Measurements from ENCODE around the gene TTLL9.

Gene TTLL9

DNA sequence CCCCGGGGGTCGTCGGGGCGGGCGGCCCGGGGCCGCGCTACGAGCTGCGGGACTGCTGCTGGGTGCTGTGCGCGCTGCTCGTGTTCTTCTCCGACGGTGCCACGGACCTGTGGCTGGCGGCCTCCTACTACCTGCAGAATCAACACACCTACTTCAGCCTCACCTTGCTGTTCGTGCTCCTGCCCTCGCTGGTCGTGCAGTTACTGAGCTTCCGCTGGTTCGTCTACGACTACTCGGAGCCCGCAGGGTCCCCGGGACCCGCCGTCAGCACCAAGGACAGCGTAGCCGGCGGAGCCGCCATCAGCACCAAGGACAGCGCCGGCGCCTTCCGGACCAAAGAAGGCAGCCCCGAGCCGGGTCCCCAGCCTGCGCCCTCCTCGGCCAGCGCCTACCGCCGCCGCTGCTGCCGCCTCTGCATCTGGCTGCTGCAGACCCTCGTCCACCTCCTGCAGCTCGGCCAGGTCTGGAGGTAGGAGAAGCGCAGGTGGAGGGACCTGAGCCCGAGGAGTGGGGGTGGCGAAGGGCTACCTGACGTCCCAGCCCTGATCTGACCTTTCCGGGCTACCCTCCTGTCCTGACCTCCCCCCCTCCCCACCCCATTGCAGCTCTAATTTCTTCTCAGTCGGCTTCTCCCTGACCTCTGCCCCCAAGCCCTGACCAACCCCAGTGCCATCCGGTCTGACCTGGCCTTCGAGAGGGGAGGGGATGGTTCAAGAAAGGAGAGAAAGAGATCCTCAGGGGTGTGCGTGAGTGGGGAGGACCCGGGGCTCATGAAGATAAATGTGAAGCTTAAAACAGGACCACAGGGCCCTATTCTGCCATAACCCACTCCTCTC, 98.1 kb downstream of the TTLL9 start:
- peak; percentile 23; the same call in 1 of the 2 replicates for TF ChIP-seq NFIC (IDR thresholded peaks at IDR 0.05)
- peak; percentile 90; the same call in 1 of the 2 replicates for TF ChIP-seq ZBTB7A (IDR thresholded peaks at IDR 0.05; ENCODE audit: low read depth)
- no peak for TF ChIP-seq TAF1 (IDR thresholded peaks at IDR 0.05; ENCODE audit: low read depth)
- TF ChIP-seq FOXM1 (IDR thresholded peaks at IDR 0.05; ENCODE audit: borderline replicate concordance, low read depth): no peak
- peak; percentile 79 for TF ChIP-seq YY1 (IDR thresholded peaks at IDR 0.05; ENCODE audit: low read depth)
- TF ChIP-seq TEAD4 (IDR thresholded peaks at IDR 0.05): peak; percentile 43; the same call in 1 of the 2 replicates
- no peak; the same call in 1 of the 2 replicates for TF ChIP-seq RAD21 (IDR thresholded peaks at IDR 0.05; ENCODE audit: low read depth)
- TF ChIP-seq CREB1 (IDR thresholded peaks at IDR 0.05; ENCODE audit: low read depth): no peak
- no peak for TF ChIP-seq CEBPB (IDR thresholded peaks at IDR 0.05)
- TF ChIP-seq, protein P1, sequence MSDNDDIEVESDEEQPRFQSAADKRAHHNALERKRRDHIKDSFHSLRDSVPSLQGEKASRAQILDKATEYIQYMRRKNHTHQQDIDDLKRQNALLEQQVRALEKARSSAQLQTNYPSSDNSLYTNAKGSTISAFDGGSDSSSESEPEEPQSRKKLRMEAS (IDR thresholded peaks at IDR 0.05): peak; percentile 76
- TF ChIP-seq, protein P2, sequence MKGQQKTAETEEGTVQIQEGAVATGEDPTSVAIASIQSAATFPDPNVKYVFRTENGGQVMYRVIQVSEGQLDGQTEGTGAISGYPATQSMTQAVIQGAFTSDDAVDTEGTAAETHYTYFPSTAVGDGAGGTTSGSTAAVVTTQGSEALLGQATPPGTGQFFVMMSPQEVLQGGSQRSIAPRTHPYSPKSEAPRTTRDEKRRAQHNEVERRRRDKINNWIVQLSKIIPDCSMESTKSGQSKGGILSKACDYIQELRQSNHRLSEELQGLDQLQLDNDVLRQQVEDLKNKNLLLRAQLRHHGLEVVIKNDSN (IDR thresholded peaks at IDR 0.05): peak; percentile 9; the same call in 1 of the 2 replicates
- TF ChIP-seq EGR1 (IDR thresholded peaks at IDR 0.05): no peak
- no peak for TF ChIP-seq TCF12 (IDR thresholded peaks at IDR 0.05; ENCODE audit: low read depth)
- TF ChIP-seq EP300 (IDR thresholded peaks at IDR 0.05; ENCODE audit: borderline replicate concordance): peak; percentile 45; the same call in 1 of the 2 replicates
- TF ChIP-seq, protein P3, sequence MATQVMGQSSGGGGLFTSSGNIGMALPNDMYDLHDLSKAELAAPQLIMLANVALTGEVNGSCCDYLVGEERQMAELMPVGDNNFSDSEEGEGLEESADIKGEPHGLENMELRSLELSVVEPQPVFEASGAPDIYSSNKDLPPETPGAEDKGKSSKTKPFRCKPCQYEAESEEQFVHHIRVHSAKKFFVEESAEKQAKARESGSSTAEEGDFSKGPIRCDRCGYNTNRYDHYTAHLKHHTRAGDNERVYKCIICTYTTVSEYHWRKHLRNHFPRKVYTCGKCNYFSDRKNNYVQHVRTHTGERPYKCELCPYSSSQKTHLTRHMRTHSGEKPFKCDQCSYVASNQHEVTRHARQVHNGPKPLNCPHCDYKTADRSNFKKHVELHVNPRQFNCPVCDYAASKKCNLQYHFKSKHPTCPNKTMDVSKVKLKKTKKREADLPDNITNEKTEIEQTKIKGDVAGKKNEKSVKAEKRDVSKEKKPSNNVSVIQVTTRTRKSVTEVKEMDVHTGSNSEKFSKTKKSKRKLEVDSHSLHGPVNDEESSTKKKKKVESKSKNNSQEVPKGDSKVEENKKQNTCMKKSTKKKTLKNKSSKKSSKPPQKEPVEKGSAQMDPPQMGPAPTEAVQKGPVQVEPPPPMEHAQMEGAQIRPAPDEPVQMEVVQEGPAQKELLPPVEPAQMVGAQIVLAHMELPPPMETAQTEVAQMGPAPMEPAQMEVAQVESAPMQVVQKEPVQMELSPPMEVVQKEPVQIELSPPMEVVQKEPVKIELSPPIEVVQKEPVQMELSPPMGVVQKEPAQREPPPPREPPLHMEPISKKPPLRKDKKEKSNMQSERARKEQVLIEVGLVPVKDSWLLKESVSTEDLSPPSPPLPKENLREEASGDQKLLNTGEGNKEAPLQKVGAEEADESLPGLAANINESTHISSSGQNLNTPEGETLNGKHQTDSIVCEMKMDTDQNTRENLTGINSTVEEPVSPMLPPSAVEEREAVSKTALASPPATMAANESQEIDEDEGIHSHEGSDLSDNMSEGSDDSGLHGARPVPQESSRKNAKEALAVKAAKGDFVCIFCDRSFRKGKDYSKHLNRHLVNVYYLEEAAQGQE (IDR thresholded peaks at IDR 0.05; ENCODE audit: low read depth): peak; percentile 100

DNA sequence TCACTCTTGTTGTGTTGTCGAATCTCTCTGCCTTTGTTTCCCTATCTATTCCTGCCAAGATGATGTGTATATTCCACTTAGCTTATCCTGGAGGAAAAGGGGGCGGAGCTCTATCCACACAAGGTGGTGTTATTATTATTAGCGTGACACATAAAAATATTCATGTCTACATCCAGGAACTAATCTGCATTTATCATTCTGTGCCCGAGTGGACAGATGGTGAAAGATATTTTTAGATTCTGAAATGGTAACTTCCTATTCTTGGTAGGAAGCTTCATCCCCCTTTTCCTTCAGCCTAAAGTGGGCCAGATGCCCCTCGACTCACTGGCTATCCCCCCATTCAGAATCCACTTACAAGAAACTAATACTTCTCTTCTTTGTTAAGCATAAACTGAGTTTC, 99.6 kb downstream of the TTLL9 start:
- TF ChIP-seq, protein P1 (IDR thresholded peaks at IDR 0.05): no peak
- TF ChIP-seq ZBTB7A (IDR thresholded peaks at IDR 0.05; ENCODE audit: low read depth) (no peak), TAF1 (IDR thresholded peaks at IDR 0.05; ENCODE audit: low read depth) (no peak), YY1 (IDR thresholded peaks at IDR 0.05; ENCODE audit: low read depth) (no peak), RAD21 (IDR thresholded peaks at IDR 0.05; ENCODE audit: low read depth) (no peak), NFIC (IDR thresholded peaks at IDR 0.05) (no peak), TCF12 (IDR thresholded peaks at IDR 0.05; ENCODE audit: low read depth) (no peak), FOXM1 (IDR thresholded peaks at IDR 0.05; ENCODE audit: borderline replicate concordance, low read depth) (no peak)
- TF ChIP-seq, protein P3 (IDR thresholded peaks at IDR 0.05; ENCODE audit: low read depth): no peak

DNA sequence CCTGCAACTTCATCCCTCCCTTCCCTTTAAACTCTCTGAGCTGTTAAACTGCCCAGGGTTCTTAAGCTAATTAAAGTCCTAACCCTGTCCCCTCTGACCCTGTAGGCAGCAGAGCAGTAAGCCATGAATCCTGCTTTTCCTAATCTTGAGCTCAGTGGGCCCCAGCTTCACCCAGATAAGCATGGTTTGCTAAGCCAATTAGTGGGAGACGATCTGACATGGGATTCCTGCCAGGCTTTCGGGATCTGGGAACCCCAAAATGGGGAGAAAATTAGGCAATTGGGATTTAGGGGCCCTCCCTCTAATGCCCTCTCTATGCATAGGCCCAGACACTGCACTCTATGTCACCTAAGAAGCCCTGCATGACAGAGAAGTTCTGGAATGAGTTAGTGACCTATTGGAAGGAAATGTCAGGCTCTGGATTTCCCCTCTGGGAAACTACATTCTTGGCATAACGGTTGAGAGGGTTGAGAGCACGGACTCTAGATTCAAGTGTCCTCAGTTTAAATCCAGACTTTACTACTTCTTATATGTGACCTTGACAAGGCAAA, 102.1 kb downstream of the TTLL9 start:
- no peak for TF ChIP-seq TAF1 (IDR thresholded peaks at IDR 0.05; ENCODE audit: low read depth)
- TF ChIP-seq TEAD4 (IDR thresholded peaks at IDR 0.05): no peak
- TF ChIP-seq EGR1 (IDR thresholded peaks at IDR 0.05): no peak
- TF ChIP-seq, protein P2 (IDR thresholded peaks at IDR 0.05): no peak
- TF ChIP-seq RAD21 (IDR thresholded peaks at IDR 0.05; ENCODE audit: low read depth): no peak
- TF ChIP-seq, protein P1 (IDR thresholded peaks at IDR 0.05): no peak
- TF ChIP-seq, protein P3 (IDR thresholded peaks at IDR 0.05; ENCODE audit: low read depth): no peak
- no peak for TF ChIP-seq ZBTB7A (IDR thresholded peaks at IDR 0.05; ENCODE audit: low read depth)
- no peak for TF ChIP-seq EP300 (IDR thresholded peaks at IDR 0.05; ENCODE audit: borderline replicate concordance)
- TF ChIP-seq CREB1 (IDR thresholded peaks at IDR 0.05; ENCODE audit: low read depth): no peak
- TF ChIP-seq CEBPB (IDR thresholded peaks at IDR 0.05): no peak
- TF ChIP-seq TCF12 (IDR thresholded peaks at IDR 0.05; ENCODE audit: low read depth): no peak
- TF ChIP-seq YY1 (IDR thresholded peaks at IDR 0.05; ENCODE audit: low read depth): no peak
- no peak for TF ChIP-seq NFIC (IDR thresholded peaks at IDR 0.05)
- TF ChIP-seq FOXM1 (IDR thresholded peaks at IDR 0.05; ENCODE audit: borderline replicate concordance, low read depth): no peak
